Measurements from ENCODE around the gene NKTR. TPM values are rescaled to one million over a fixed set of nuclear protein-coding genes. Genes with fewer than 3 reads are reported as not detected.
A peak's percentile ranks its signal among the peaks of the same experiment; 100 is the strongest.

NKTR gene
- total RNA-seq, 4 donors from 2014 or later: 47.7 to 328 (median 66.8) TPM

DNA sequence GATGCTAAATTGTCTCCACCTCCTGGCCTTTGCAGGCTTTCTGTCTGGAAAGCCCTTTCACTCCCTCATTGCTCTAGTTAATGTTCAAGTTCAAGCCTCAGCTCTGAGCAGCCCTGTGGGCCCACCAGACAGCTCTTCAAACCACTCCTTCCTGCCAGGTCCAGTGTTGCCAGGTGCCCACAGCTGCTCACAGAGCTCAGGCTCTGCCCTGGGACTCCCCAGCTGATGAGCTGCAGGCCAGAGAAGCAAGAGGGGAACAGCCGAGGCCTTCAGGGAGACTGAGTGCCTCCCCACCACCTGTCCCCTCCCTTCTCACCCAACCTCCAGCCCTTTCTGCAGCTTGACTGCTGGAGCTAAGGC is 51.7 kb downstream of the NKTR start:
- Histone ChIP-seq H3K4me1 (peaks cover 55% of the 10 kb centered on the region), H3K27me3 (no peaks in the 10 kb centered on the region), H3K36me3 (peaks cover 8% of the 10 kb centered on the region), H3K27ac (peak overlapping the region; percentile 94), H3K9me3 (no peaks in the 10 kb centered on the region), H3K4me3 (peak overlapping the region; percentile 82)
- no peak for DNase-seq (ENCODE audit: low spot score in 2 of 2)
- WGBS: 60% methylated on average over 1 of the region's 1 CpG
- TF ChIP-seq POLR2A (IDR thresholded peaks at IDR 0.05): no peak
- TF ChIP-seq, protein P1, sequence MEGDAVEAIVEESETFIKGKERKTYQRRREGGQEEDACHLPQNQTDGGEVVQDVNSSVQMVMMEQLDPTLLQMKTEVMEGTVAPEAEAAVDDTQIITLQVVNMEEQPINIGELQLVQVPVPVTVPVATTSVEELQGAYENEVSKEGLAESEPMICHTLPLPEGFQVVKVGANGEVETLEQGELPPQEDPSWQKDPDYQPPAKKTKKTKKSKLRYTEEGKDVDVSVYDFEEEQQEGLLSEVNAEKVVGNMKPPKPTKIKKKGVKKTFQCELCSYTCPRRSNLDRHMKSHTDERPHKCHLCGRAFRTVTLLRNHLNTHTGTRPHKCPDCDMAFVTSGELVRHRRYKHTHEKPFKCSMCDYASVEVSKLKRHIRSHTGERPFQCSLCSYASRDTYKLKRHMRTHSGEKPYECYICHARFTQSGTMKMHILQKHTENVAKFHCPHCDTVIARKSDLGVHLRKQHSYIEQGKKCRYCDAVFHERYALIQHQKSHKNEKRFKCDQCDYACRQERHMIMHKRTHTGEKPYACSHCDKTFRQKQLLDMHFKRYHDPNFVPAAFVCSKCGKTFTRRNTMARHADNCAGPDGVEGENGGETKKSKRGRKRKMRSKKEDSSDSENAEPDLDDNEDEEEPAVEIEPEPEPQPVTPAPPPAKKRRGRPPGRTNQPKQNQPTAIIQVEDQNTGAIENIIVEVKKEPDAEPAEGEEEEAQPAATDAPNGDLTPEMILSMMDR (IDR thresholded peaks at IDR 0.05): no peak
- no peak for TF ChIP-seq EP300 (IDR thresholded peaks at IDR 0.05)
- TF ChIP-seq POLR2AphosphoS5 (IDR thresholded peaks at IDR 0.05): no peak

DNA sequence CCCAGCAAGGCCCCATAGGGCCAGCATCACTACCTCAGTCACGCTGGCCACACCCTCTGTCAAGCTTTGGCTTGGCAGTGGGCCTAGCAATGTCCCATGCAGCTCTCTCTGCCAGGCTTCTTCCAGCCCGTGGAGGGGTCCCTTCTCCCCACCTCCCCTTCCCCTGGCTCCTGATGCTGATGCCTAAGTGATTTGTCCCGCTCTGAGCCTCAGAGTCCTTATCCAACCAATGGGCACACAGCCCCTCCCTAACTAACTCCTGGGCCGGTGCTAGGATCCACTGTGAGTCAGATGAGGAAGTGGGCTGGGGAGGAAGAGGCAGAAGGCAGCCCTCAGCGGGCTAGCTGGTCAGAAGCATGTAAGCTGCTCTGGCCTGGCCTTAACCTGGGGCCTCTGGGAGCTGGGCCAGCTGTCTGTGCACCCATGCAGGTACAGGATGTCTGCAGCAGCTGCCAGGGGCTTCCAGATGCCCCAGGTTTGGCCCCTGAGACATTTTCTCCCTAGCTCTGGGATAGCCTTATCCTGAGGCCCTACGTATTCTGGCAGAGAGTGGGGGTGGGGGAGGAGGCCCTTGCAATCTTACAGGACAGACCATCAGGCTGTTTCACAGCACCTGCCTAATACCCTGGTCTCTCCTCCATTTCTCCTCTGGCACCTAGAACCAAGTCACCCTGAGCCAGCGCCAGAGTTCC is 52.3 kb downstream of the NKTR start:
- TF ChIP-seq, protein P1 (IDR thresholded peaks at IDR 0.05): no peak
- TF ChIP-seq POLR2A (IDR thresholded peaks at IDR 0.05) (no peak), EP300 (IDR thresholded peaks at IDR 0.05) (no peak), POLR2AphosphoS5 (IDR thresholded peaks at IDR 0.05) (no peak)
- no peaks in the 10 kb centered on the region for H3K9me3 ChIP-seq
- H3K27ac ChIP-seq: peak overlapping the region; percentile 94
- peak; percentile 82 to 84 for DNase-seq (ENCODE audit: low spot score in 2 of 2)
- 40% methylated on average over 3 of the region's 7 CpGs for WGBS
- no peaks in the 10 kb centered on the region for H3K27me3 ChIP-seq
- peak overlapping the region; percentile 82 for H3K4me3 ChIP-seq
- H3K4me1 ChIP-seq: peaks cover 55% of the 10 kb centered on the region
- peaks cover 3% of the 10 kb centered on the region for H3K36me3 ChIP-seq

DNA sequence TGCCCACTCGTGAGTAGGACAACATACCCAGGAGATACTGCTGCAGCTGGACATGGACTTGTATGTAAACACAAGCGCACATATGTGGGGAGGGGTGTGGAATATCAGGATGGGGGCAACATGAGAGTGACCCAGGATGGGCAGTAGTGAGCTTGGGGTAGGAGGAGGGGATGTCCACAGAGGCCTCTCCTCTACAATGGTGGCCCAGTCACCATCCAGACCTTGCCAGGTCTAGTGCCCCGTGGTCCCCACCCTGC is 52.7 kb downstream of the NKTR start:
- TF ChIP-seq, protein P1 (IDR thresholded peaks at IDR 0.05): no peak
- no peak for TF ChIP-seq EP300 (IDR thresholded peaks at IDR 0.05)
- TF ChIP-seq POLR2AphosphoS5 (IDR thresholded peaks at IDR 0.05): no peak
- no peak for TF ChIP-seq POLR2A (IDR thresholded peaks at IDR 0.05)
- Histone ChIP-seq H3K4me1 (peaks cover 55% of the 10 kb centered on the region), H3K36me3 (no peaks in the 10 kb centered on the region), H3K9me3 (no peaks in the 10 kb centered on the region), H3K27ac (peak overlapping the region; percentile 94), H3K4me3 (peak overlapping the region; percentile 82), H3K27me3 (no peaks in the 10 kb centered on the region)
- WGBS: 45% methylated on average over 2 of the region's 3 CpGs
- DNase-seq (ENCODE audit: low spot score in 2 of 2): no peak

DNA sequence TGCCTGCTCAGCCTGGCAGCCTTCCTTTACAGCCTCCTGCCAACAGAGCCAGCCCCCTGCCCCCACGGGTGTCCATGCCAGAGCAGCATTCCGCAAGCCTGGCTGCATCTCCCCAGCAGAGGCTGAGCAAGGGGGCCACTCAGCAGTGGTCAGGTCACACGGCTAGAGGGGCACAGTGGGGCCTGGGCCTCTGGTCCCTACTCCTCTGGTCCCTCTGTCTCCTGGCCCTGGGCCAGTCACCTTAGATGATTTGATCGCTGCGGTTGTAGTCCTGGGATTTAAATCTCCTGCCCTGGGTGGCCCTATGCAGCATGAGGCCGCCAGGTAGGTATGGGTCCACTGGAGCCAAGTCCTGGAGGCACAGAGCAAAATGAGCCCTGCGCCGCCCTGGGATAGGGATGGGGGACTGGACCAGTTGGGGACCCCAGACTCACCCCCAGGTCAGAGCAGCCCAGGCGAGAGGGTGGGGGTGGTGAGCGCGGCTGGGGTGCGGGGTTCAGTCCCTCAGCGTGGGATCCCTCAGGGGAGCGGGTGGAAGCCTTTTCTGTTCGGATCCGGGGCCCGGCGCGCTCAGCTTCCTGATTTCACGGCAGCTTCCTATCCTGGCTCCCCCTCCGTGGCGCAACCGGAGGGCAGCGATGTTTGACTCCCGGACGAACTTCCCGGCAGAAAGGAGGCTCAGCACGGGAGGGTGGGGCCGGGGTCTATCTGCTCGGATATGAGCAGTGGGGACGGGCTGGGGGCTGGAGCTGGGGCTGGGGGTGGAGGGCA is 53.3 kb downstream of the NKTR start, which contains the start of gene ZBTB47:
ZBTB47 (plus strand) TSS at position 138 of the 771 bp plus-strand sequence. CDS start 4,659 bp downstream, outside the sequence.
- Histone ChIP-seq H3K4me1 (peaks cover 55% of the 10 kb centered on the region), H3K27ac (peak within 1 kb of the TSS; percentile 94), H3K27me3 (no peaks in the 10 kb centered on the region), H3K9me3 (no peaks in the 10 kb centered on the region), H3K4me3 (peak within 1 kb of the TSS; percentile 82), H3K36me3 (no peaks in the 10 kb centered on the region)
- no peak for TF ChIP-seq POLR2AphosphoS5 (IDR thresholded peaks at IDR 0.05)
- TF ChIP-seq POLR2A (IDR thresholded peaks at IDR 0.05): no peak
- TF ChIP-seq, protein P1 (IDR thresholded peaks at IDR 0.05): no peak
- no peak for TF ChIP-seq EP300 (IDR thresholded peaks at IDR 0.05)
- WGBS: 0% methylated on average over 7 of the region's 31 CpGs
- DNase-seq (ENCODE audit: low spot score in 2 of 2): peak; percentile 87 to 91

Measured in suprapubic skin (tissue), 4 donors.